Mucosa of rectum (tissue), 2 donors: ENCODE data around the gene ZNF496.

Source experiments
- H3K27ac ChIP-seq, 2 donors: one replicate each; pipeline ENCODE4 v1.7.0; 2013; ENCODE audit warnings: inconsistent platforms in 2 of 2, low read depth in 2 of 2, low read length in 2 of 2
- H3K27me3 ChIP-seq, 2 donors: one replicate each; pipeline ENCODE4 v1.7.0; 2013; ENCODE audit warnings: low read length in 2 of 2; ENCODE audit not compliant: control insufficient read depth in 2 of 2, insufficient read depth in 2 of 2
- H3K36me3 ChIP-seq, 2 donors: one replicate each; pipeline ENCODE4 v1.7.0; 2013; ENCODE audit warnings: low read length in 2 of 2; ENCODE audit not compliant: control insufficient read depth in 2 of 2, insufficient read depth in 2 of 2
- H3K4me1 ChIP-seq, 2 donors: one replicate each; pipeline ENCODE4 v1.7.0; 2013; ENCODE audit warnings: low read length in 2 of 2, mild to moderate bottlenecking in 1 of 2; ENCODE audit not compliant: control insufficient read depth in 2 of 2, insufficient read depth in 2 of 2
- H3K4me3 ChIP-seq, 2 donors: one replicate each; pipeline ENCODE4 v1.7.0; 2013; ENCODE audit warnings: low read length in 2 of 2
- H3K9ac ChIP-seq, 2 donors: one replicate each; pipeline ENCODE4 v1.7.0; 2013; ENCODE audit warnings: low read length in 2 of 2, low read depth in 1 of 2, mild to moderate bottlenecking in 1 of 2
- H3K9me3 ChIP-seq, 2 donors: one replicate each; pipeline ENCODE4 v1.7.0; 2013; ENCODE audit warnings: low read length in 2 of 2; ENCODE audit not compliant: control insufficient read depth in 2 of 2
- donor health status: healthy.
- donor health status: Normal muscosa, but diverticular disease.

Gene ZNF496

DNA sequence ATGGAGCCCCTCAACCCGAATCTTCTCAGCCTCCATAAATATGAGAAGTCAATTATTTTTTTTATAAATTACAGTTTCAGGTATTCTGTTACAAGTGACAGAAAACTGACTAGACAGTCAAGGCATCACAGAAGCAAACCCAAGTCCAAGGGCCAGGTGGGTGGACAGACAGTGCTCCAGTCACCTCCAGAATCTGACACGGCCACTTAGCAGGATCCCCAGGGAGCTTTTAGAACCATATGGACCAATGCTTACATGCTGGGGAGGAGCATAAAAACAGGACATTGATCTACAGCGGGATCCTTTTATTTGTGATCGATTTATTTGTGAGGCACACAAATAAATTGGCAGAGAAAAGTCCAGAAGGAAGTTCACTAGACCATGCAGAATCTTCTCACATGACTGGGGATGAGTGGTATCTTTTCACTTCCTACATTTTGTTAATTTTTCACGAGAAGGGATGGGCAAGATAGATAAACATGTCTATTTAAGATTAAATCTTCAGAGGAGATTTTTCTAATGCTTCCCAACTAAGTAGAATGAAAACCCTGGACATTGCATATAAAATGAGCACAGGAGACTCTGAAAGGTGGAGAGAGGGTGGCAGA is 15.0 kb downstream of the ZNF496 start:
- peaks cover 7 to 12% of the 10 kb centered on the region in 2 donors for H3K36me3 ChIP-seq
- no peaks in the 10 kb centered on the region for H3K27me3 ChIP-seq
- no peaks in the 10 kb centered on the region for H3K9me3 ChIP-seq
- H3K4me1 ChIP-seq: peaks cover 0 to 4% of the 10 kb centered on the region in 2 donors
- H3K9ac ChIP-seq: no peak overlapping the region
- no peak overlapping the region for H3K27ac ChIP-seq
- no peak overlapping the region for H3K4me3 ChIP-seq

DNA sequence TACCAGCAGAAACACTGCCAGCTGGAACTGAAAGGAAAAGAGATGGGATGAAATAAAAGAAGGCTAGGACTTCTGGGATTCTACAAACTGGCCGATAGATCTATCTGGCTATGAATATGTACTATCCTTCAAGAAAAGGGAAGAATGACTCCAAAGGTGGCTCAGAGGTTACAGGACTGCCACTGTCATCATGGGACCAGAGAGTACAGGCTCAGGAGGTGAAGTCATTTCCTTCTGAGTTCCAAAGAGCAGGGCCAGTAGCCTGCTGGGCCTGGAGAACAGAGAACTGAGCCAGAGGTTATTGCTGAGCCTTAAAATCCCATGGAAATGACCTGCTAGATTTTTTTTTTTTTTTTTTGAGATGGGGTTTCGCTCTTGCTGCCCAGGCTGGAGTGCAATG is 27.6 kb downstream of the ZNF496 start:
- Histone ChIP-seq H3K27ac (peak overlapping the region; percentile 71), H3K4me3 (no peak overlapping the region), H3K9ac (no peak overlapping the region), H3K9me3 (no peaks in the 10 kb centered on the region), H3K27me3 (no peaks in the 10 kb centered on the region), H3K36me3 (peaks cover 16 to 49% of the 10 kb centered on the region in 2 donors), H3K4me1 (peaks cover 4 to 9% of the 10 kb centered on the region in 2 donors)

DNA sequence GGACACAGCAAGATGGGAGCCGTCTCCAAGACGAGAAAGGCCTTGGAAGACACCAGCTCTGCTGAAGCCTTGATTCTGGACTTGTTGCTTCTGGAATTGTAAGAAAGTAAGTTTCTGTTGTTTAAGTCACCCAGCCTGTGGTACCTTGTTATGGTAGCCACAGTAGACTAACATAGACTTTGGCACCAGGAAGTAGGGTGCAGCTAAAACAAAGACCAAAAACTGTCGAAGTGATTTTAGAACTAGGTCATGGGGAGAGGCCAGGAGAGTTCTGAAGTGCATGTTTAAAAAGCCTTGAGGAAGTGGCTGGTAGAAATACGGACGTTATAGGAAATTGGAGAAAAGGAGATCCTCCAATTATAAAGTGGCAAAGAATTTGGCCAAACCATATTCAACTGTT is 28.5 kb downstream of the ZNF496 start:
- Histone ChIP-seq H3K27ac (peak overlapping the region; percentile 71), H3K36me3 (peaks cover 13 to 40% of the 10 kb centered on the region in 2 donors), H3K4me3 (no peak overlapping the region)

DNA sequence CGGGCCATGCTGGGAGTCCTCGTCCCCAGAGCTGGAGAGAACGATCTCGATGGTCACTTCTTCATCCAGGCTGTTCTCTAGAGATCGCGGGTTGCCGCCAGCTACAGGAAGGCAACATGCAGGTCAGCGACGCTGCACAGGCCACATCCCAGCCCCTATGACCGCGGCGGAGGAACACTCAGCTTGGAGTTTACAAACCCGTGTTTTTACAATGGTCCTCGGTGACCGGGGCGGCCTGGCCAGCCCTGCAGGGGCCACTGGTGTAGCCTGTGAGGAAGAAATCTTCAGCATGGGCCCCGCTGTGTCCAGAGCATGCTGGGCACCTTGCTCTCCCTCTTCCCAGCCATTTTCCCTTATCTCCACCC is 30.5 kb downstream of the ZNF496 start:
- Histone ChIP-seq H3K27ac (no peak overlapping the region), H3K4me3 (no peak overlapping the region), H3K9me3 (no peaks in the 10 kb centered on the region), H3K27me3 (no peaks in the 10 kb centered on the region), H3K4me1 (peaks cover 13 to 29% of the 10 kb centered on the region in 2 donors), H3K9ac (no peak overlapping the region), H3K36me3 (peaks cover 2 to 25% of the 10 kb centered on the region in 2 donors)

More for the DNA sequence above, 28.5 kb downstream of the ZNF496 start:
- no peaks in the 10 kb centered on the region for H3K27me3 ChIP-seq
- no peaks in the 10 kb centered on the region for H3K9me3 ChIP-seq
- peaks cover 4 to 16% of the 10 kb centered on the region in 2 donors for H3K4me1 ChIP-seq
- H3K9ac ChIP-seq: no peak overlapping the region

DNA sequence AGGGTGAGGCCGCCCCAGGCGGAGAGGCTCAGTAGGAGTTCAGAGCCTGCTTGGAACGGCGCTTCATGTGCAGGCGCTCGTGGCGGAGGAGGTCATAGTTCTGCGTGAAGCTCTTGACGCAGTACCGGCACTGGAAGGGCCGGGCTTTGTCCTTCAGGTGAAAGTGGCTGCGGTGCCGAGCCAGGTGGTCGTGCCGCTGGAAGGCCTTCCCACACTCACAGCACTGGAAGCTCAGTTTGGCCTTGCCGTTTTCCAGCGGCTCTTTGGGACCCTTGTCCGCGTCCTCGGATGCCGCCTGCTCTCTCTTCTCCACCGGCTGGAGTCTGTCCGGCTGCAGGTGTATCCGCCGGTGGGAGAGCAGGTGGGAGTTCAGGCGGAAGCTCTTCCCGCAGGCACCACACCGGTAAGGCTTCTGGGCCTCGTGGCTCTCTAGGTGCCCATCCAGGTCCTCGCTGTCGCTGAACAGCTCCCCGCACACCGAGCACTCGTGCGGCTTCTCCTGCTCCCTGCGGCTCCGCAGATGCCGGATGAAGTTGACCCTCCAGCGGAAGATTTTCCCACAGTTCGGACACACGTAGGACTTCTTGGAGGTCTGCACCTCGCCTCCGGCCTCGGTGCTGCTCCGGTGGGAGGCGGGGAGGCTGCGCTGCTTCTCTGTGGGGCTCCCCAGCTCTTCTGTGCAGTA is 31.0 kb downstream of the ZNF496 start:
- peaks cover 13 to 29% of the 10 kb centered on the region in 2 donors for H3K4me1 ChIP-seq
- no peak overlapping the region for H3K9ac ChIP-seq
- no peaks in the 10 kb centered on the region for H3K9me3 ChIP-seq
- no peaks in the 10 kb centered on the region for H3K27me3 ChIP-seq
- peaks cover 2 to 24% of the 10 kb centered on the region in 2 donors for H3K36me3 ChIP-seq
- H3K4me3 ChIP-seq: no peak overlapping the region
- no peak overlapping the region for H3K27ac ChIP-seq

DNA sequence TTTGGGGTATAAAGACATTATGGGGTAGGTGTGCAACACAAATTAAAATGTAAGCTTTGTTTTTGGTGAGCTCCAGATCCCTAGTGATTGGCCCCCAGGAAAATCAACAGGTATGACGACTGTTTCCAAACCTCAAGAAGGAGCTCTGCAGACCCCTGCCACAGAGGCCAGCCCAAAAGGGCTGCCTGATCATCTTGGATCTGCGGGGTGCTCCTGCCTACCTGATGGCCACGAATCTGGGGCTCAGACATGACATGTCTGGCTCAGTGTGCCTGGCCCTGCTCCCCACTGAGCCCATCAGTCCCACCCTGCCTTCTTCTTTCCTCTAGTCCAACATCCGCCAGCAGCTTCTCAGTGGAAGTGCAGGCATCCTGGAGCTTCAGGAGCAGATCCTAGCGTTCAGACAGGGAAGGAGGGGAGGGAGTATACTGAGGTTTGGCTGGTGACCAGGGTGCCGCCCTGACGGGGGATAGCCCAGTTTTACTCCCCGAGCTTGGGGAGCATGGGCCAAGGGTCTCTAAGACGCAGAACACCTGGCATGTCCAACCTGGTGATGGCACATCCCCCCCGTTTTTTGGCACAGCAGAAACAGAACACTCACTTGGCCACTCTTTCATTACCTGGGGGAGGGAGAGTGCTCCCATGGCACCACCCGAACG is 31.8 kb downstream of the ZNF496 start:
- no peaks in the 10 kb centered on the region for H3K27me3 ChIP-seq
- H3K9ac ChIP-seq: no peak overlapping the region
- H3K4me3 ChIP-seq: no peak overlapping the region
- no peak overlapping the region for H3K27ac ChIP-seq
- H3K9me3 ChIP-seq: no peaks in the 10 kb centered on the region
- peaks cover 2 to 19% of the 10 kb centered on the region in 2 donors for H3K36me3 ChIP-seq
- peaks cover 13 to 29% of the 10 kb centered on the region in 2 donors for H3K4me1 ChIP-seq

DNA sequence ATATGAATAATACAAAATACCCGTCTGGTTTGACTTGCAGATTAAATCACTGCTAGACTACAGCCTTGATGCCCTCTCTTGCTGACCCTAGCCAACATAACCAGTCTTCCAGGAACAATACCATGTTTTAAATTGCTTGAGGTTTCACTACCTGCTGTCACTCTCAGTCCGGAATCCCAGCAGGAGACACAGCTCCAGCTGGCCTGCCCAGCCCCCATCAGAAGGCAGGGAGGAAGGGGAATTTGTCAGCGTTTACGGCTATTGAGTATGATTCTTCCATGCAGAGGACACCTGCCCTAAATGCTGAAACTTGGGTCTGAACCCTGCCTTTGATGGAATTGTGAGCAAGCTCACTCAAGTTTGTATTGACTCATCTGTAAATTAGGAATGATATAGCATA is 33.0 kb downstream of the ZNF496 start:
- no peak overlapping the region for H3K4me3 ChIP-seq
- H3K27ac ChIP-seq: peak overlapping the region; percentile 66 to 87
- no peaks in the 10 kb centered on the region for H3K27me3 ChIP-seq
- H3K9me3 ChIP-seq: no peaks in the 10 kb centered on the region
- H3K4me1 ChIP-seq: peaks cover 10 to 24% of the 10 kb centered on the region in 2 donors
- H3K36me3 ChIP-seq: peaks cover 2 to 15% of the 10 kb centered on the region in 2 donors
- H3K9ac ChIP-seq: no peak overlapping the region

DNA sequence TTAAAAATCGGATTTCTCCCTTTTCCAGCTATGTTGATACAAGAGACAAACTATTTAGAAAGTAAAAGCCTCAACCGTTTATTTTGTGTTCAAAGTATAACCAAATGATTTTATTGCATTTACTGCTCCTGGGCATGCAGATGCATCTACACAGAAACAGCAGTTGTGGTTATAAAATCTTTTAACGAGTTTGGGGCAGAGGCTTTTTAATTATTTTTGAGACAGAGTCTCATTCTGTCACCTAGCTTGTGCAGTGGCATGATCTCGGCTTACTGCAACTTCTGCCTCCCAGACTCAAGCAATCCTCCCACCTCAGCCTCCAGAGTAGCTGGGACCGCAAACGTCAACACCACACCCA is 33.6 kb downstream of the ZNF496 start:
- Histone ChIP-seq H3K36me3 (peaks cover under 1 to 15% of the 10 kb centered on the region in 2 donors), H3K4me1 (peaks cover 9 to 20% of the 10 kb centered on the region in 2 donors), H3K9me3 (no peaks in the 10 kb centered on the region), H3K9ac (no peak overlapping the region), H3K4me3 (peak overlapping the region in 1 of 2 donors; percentile 17), H3K27ac (peak overlapping the region; percentile 66 to 87), H3K27me3 (no peaks in the 10 kb centered on the region)

DNA sequence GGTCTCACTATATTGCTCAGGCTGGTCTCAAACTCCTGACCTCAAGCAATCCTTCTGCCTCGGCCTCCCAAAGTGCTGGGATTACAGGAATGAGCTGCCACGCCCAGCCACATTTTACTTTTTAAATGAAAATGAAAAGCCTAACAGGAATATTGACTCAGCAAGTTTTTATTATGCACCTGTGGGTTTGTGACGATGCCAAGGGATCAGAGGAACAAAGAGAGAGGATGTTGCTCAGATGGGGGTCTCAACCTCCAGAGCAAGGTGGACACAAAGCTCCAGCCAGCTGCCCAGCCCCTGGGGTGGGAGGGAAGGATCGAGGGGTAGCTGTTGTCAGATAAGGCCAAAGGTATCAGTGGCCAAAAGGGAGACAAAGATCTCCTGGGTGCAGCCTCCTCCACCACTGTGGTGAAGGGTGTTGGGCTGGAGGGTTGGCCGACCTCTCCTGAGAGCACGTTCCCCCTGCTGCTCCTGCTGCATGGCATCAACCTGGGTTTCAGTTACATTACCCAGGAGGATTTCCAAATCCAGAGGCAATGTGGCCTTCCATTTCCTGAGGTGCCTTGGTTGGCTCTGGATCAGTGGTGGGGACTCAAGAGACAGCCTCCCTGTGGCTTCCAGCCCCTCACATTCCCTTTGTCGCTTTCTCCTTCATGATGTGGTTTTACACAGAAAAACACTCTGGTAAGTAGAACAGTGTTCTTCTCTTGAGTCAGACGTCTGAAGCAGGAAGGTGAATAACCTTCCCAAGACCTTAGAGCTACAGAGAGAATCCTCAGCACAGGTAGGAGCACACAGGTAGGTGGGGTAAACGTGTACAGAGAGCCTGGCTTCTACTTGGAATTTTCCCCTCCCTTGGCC is 34.2 kb downstream of the ZNF496 start:
- H3K4me1 ChIP-seq: peaks cover 9 to 20% of the 10 kb centered on the region in 2 donors
- H3K27ac ChIP-seq: peak overlapping the region; percentile 66 to 87
- H3K9ac ChIP-seq: peak overlapping the region in 1 of 2 donors; percentile 34
- H3K4me3 ChIP-seq: peak overlapping the region in 1 of 2 donors; percentile 17
- H3K9me3 ChIP-seq: no peaks in the 10 kb centered on the region
- peaks cover 0 to 11% of the 10 kb centered on the region in 2 donors for H3K36me3 ChIP-seq
- H3K27me3 ChIP-seq: no peaks in the 10 kb centered on the region
